HG03571 (cell line): ENCODE measurements around the gene TACR1.

ENCODE experiments used
- ATAC-seq: cut with Tn5 transposase; IDR thresholded peaks from one replicate; pipeline ENCODE4 v1.9.1; 2021; ENCODE audit not compliant: unreplicated experiment

Gene TACR1

GRCh38 chr2:75055142-75055819 is 144.0 kb downstream of the TACR1 start:
- no peak for ATAC-seq

DNA sequence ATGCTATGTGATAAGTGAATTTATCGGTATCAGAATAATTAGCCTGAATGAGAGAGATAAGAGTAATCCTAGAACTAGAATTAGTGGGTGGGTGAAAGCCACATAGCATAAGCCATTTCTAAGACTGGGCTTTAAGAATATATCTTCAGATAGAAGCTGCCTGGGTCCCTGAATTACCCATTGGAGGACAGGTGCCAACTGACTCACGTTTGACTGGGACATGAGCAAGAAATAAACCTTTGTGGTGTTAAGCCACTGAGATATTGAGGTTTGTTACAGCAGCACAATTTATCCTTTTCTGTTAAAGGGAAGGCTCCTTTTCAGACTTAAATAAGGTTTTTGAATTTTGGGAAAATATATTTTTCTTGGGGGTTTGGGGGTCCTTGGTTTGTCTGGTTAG is 145.0 kb downstream of the TACR1 start:
- ATAC-seq = no peak

GRCh38 chr2:75053484-75054112 is 145.7 kb downstream of the TACR1 start:
- peak; percentile 75 for ATAC-seq

DNA sequence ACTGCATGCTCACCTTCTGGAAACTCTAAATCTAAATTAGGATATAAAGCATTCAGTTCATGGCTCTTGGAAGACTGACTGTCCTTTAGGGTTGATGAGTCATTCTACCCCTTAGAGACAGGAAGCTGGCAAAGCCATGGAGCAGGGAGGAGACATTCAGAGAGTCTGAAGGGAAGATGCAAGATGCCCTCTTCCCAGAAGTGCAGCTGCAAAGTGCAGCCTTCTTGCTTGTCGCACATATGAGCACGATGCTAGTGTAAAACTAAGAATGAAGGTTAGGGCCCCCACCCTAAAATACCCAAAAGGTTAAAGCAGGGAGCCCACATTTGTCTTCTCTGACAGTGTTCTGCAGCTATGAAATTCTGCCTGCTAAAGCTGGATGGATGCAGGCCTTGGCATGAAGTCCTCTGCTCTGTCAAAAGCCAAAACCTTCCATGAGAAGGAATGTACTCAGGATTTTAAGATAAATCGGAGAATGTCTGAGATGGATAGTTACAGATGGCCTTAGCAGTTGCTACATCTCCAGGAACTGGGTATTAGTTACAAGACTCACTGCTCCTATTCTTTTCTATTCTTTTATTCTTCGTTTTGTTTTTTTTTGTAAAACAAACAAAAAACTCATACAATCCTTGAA is 151.2 kb downstream of the TACR1 start:
- no peak for ATAC-seq

DNA sequence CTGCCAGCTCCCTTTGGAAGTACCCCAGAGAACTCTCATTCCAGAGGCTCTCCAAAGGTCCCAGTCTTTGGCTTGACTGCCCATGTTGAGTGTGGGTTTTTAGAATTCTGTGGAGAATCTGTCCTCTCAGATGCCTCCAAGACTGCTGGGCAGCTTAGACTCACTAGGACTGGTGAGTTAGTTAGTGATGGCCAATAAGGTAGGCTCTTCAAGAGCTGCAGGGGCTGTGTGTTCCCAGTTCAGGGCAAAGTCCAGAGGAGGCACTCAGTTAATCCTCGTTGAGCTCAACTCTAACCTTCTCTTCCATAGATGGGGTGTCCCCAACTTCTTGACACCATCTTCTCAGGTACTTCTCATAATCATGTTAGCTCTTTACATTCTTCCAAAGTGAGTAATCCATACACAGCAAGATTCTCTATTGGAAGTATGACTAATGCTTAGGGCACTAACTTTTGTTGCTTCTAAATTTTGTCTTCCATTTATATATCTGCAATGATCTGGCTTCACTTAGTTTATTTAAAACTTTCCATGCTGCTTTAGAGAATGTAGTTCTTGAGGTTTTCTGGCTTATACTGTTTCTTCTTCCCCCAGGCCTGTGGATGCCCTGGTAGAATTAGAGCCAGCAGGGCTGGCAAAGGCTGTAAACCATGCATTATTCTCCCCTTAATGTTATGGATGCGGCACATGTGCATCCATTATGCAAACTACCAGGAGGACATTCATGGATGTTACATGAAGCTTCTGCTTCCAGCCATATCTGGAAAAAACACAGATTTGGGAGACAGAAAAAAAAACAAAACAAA is 151.9 kb downstream of the TACR1 start:
- no peak for ATAC-seq

- ATAC-seq = no peak
Observed at GRCh38 chr2:75045526-75046050, 153.7 kb downstream of the TACR1 start.

GRCh38 chr2:75044291-75044690 is 155.0 kb downstream of the TACR1 start:
- no peak for ATAC-seq

DNA sequence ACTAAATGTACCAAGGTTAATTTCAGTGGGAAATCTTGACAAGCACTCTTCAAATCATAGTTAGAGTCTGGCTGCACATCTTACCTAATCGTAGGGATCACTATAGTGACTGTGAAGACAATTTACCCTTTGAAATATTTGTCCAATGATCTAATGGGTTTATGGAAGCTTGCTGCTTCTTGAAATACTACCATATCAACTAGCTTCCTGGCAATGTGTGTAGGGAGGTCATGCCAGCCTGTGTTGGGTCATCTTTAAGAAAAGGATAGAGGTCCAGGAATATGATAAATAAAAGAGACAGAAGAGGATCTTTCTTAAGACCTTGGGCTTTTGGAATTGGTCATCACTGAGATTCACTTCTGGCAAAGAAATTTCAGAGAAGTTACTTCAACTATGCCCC is 156.5 kb downstream of the TACR1 start:
- ATAC-seq = no peak

GRCh38 chr2:75041731-75042600 is 157.4 kb downstream of the TACR1 start:
- ATAC-seq = no peak

- ATAC-seq = no peak
Observed at GRCh38 chr2:75041226-75041625, 158.1 kb downstream of the TACR1 start.

GRCh38 chr2:75035444-75036353 is 163.6 kb downstream of the TACR1 start:
- no peak for ATAC-seq

DNA sequence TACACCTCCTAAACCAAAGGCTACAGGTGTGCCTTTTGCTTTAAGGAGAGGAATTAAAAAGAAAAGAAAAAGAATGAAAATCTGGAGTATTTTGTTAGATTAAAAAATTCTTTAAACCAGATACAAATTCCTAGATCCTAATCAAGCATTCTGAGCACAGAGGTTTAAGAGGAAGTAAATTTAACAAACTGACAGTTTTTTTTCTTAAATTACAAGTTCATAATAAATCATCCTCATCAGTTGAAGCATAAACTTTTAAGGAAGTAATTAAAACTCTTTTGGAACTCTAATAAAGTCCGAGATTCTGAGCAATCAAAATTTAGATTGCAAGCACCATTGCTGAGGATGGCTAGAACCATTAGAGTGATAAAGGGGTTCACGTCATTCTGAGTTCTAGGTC is 165.8 kb downstream of the TACR1 start:
- no peak for ATAC-seq

DNA sequence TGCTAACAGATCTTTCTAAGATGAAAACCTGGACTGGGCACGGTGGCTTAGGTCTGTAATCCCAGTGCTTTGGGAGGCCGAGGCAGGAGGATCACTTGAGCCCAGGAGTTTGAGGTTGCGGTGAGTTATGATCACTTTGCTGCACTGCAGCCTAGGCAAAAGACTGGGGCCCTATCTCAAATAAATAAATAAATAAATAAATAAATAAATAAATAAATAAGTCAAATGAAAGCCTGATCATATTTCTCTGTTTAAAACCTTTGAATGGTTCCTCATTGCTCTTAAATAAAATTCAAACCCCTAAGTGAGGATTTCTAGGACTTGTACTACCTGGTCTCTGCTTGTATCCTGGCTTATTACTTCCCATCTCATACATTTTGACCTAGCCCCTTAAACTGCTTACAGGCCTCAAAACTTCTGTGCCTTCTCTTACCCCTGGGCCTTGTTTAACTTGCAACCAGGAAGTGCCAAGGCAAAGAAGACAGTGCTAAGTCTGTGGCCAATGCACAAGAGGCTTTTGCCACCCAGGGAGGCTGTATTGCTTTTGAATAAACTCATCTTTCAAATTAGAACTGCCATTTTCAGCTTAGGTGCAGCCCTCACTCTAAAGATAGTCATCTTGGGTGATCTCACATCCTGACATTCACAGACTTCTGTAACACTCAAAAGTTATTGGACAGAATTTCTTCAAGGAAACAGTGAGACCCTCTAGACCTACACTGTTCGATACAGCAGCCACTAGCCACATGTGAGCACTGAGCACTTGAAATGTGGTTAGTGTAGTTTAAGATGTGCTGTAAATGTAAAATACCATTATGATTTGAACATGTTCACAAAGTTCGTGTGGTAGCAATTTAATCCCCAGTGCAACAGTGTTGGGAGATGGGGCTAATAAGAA is 167.2 kb downstream of the TACR1 start:
- no peak for ATAC-seq

DNA sequence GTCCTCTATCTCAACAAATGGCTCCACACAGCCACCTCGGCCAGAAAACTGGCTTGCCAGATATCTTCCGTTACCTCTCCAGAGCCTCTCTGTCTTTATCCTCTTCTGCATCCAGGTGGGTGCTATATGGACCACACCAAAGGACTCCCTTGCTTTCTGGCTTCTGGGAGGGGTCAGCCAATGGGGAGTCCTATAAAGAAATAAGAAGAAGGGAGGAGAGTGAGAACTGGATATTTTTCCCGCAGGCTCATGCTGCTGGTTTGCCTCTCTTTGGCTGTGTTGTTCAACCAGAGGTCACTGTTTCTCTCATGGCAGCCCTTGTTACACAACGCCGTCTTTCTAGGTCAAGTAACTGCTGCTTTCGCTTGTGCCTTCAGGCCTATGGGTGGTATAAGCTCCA is 168.1 kb downstream of the TACR1 start:
- no peak for ATAC-seq

DNA sequence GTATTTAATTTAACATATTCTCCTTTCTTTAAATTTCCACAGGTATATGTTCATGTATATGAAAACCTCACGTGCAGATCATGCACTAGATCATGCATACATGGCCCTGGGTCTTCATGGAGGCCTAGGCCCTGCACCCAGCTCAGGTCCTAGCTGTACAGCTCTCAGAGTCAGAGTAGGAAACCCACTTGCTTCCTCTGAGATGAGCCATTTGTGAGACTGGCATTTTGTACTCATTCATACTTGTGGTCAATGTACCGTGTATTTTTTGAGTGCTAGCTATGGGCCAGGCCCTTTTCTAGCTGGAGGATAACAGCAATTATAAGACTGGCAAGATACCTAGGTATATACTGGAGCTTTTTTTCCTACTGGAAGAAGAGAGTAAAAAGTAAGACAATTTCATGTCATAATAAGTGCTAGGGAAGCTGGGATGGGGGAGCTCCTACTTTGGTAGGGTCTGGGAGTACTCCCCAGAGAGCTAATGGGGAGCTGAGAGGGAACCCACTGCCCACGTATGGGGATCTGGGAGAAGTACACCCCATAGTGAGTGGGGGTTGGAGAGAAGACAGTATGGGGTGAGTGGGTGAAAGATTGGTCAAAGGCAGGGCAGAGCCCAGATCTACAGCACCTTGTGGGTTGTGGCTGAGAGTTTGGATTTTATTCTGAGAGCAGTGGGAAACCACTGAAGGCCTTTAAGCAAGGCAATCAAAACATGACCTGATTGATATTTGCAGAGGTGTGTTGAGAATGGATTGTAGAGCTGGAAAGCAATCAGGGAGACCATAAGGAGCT is 168.9 kb downstream of the TACR1 start:
- no peak for ATAC-seq

- no peak for ATAC-seq
Observed at GRCh38 chr2:75027886-75028285, 171.4 kb downstream of the TACR1 start.

DNA sequence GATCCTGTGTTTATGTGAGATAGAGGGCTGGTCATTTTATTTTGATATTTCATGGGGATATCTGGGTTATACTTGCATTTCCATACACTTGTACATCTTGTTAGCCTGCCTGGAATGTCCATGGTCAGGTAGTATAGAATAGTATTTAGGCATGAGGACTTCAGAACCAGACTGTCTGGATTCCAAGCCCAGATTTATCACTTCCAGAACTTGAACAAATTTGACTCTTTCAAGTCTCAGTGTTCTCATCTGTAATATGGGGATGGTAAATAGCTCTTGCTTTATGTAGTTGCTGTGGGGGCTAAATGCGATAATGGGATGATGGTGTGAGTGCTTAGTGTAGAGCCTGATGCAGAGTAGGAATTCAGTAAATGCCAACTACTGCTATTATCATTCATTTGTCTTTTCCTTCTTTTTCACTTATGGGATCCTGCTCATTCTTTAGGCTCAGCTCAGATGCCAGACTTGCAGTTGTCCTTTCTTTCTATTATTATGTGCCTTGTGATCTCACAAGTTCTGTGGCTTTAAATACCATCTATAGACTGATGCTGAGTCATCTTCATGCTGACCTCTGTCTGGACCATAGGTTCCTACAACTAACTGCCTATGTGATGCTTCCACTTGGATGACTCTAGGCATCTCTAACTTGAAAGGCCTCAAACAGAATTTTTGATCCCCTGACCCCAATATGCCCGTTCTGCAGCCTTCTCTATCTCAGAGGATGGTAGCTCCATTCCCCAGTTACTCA is 173.5 kb downstream of the TACR1 start:
- no peak for ATAC-seq
